HG03039 (cell line): ENCODE data around the gene SMOC2.
"Not testable (repeated sequence)": the region's sequence is repeated elsewhere in the genome, so short reads cannot be mapped to it uniquely, and the experiment has no call there.

ENCODE experiments used
- ATAC-seq: cut with Tn5 transposase; IDR thresholded peaks from one replicate; pipeline ENCODE4 v1.9.1; 2021; ENCODE audit warnings: mild to moderate bottlenecking, moderate library complexity; ENCODE audit not compliant: unreplicated experiment

The SMOC2 gene

GRCh38 chr6:168536665-168537539 is 95.9 kb downstream of the SMOC2 start:
- no peak for ATAC-seq

- no peak for ATAC-seq
Observed at GRCh38 chr6:168537540-168537884, 96.5 kb downstream of the SMOC2 start.

- ATAC-seq: not testable (repeated sequence)
Observed at GRCh38 chr6:168538188-168538891, 97.4 kb downstream of the SMOC2 start.

- no peak for ATAC-seq
Observed at GRCh38 chr6:168538892-168539811, 98.2 kb downstream of the SMOC2 start.

- no peak for ATAC-seq
Observed at GRCh38 chr6:168540713-168541291, 99.8 kb downstream of the SMOC2 start.

GRCh38 chr6:168541307-168541706 is 100.3 kb downstream of the SMOC2 start:
- no peak for ATAC-seq

- ATAC-seq: no peak
Observed at GRCh38 chr6:168542301-168542700, 101.3 kb downstream of the SMOC2 start.

GRCh38 chr6:168545428-168545827 is 104.4 kb downstream of the SMOC2 start:
- ATAC-seq: no peak

GRCh38 chr6:168546151-168546550 is 105.2 kb downstream of the SMOC2 start:
- ATAC-seq: no peak

- ATAC-seq: no peak
Observed at GRCh38 chr6:168546730-168547129, 105.7 kb downstream of the SMOC2 start.

GRCh38 chr6:168550326-168550725 is 109.3 kb downstream of the SMOC2 start:
- ATAC-seq: no peak

GRCh38 chr6:168554472-168554871 is 113.5 kb downstream of the SMOC2 start:
- no peak for ATAC-seq

- no peak for ATAC-seq
Observed at GRCh38 chr6:168554898-168555617, 114.1 kb downstream of the SMOC2 start.

- ATAC-seq: no peak
Observed at GRCh38 chr6:168555618-168556273, 114.8 kb downstream of the SMOC2 start.

- ATAC-seq: no peak
Observed at GRCh38 chr6:168557512-168557911, 116.5 kb downstream of the SMOC2 start.

- ATAC-seq: no peak
Observed at GRCh38 chr6:168558686-168559085, 117.7 kb downstream of the SMOC2 start.

- ATAC-seq: no peak
Observed at GRCh38 chr6:168559574-168560098, 118.7 kb downstream of the SMOC2 start.

- no peak for ATAC-seq
Observed at GRCh38 chr6:168560126-168560525, 119.1 kb downstream of the SMOC2 start.

- ATAC-seq: no peak
Observed at GRCh38 chr6:168562576-168563151, 121.7 kb downstream of the SMOC2 start.
